Progenitor cell of endocrine pancreas (in vitro differentiated cells): Measurements from ENCODE around the gene DLG5. TPM values are rescaled to one million over a fixed set of nuclear protein-coding genes. Genes with fewer than 3 reads are reported as not detected.

ENCODE experiments used
- DNase-seq: peaks from one replicate; pipeline ENCODE4 v3.0.0; 2021; ENCODE audit warnings: low spot score; ENCODE audit not compliant: unreplicated experiment
- H3K27ac Mint-ChIP-seq: 2 replicates; pipeline ENCODE4 v1.8.0; 2021; ENCODE audit warnings: mild to moderate bottlenecking, moderate library complexity, mixed read lengths
- H3K27me3 Mint-ChIP-seq: 2 replicates; pipeline ENCODE4 v1.8.0; 2021; ENCODE audit warnings: mixed read lengths
- H3K36me3 Mint-ChIP-seq: 2 replicates; pipeline ENCODE4 v1.8.0; 2022; ENCODE audit warnings: mixed read lengths; ENCODE audit not compliant: insufficient read depth
- H3K4me1 Mint-ChIP-seq: 2 replicates; pipeline ENCODE4 v1.8.0; 2021; ENCODE audit warnings: low read depth, mixed read lengths
- H3K4me3 Mint-ChIP-seq: 2 replicates; pipeline ENCODE4 v1.8.0; 2021; ENCODE audit warnings: low read depth, mild to moderate bottlenecking, moderate library complexity, mixed read lengths
- H3K9me3 Mint-ChIP-seq: 2 replicates; pipeline ENCODE4 v1.8.0; 2021; ENCODE audit warnings: low read depth, mixed read lengths
- total RNA-seq: library from RNA; stranded (reverse); gene quantifications from 2 replicates; pipeline ENCODE4 v1.2.1, GENCODE V29; 2021
- TF ChIP-seq, protein P1 (sequence below): fragments of 200-600 bp; sonication (generic); IDR thresholded peaks from one replicate; pipeline ENCODE4 v1.5.0; 2021; ENCODE audit warnings: antibody characterized with exemption, mild to moderate bottlenecking; ENCODE audit not compliant: unreplicated experiment

The DLG5 gene
- total RNA-seq, 1 donor from 2014 or later: 149 TPM

DNA sequence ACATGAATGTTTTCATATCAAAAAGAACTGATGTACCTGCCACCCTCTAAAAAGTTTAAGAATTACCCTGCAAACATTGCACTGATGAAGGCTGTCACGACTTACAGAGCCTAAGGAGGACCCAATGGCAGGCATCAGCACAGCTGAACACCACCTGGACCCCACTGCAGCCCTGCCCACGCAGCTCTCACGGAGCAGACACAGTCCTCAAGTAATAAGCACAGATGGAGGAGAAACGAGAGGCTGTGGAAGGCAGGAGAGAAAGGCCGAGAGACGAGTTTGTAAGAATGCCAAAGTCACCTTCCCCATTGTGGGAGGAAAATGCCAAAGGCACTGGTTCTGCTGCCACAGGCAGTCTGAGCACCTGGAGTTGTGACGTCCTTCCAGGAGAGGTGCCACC lies 135.0 kb downstream of the DLG5 start:
- H3K4me3 Mint-ChIP-seq: no peak overlapping the region
- H3K27me3 Mint-ChIP-seq: no peaks in the 10 kb centered on the region
- H3K36me3 Mint-ChIP-seq: peaks cover 26% of the 10 kb centered on the region
- TF ChIP-seq, protein P1, sequence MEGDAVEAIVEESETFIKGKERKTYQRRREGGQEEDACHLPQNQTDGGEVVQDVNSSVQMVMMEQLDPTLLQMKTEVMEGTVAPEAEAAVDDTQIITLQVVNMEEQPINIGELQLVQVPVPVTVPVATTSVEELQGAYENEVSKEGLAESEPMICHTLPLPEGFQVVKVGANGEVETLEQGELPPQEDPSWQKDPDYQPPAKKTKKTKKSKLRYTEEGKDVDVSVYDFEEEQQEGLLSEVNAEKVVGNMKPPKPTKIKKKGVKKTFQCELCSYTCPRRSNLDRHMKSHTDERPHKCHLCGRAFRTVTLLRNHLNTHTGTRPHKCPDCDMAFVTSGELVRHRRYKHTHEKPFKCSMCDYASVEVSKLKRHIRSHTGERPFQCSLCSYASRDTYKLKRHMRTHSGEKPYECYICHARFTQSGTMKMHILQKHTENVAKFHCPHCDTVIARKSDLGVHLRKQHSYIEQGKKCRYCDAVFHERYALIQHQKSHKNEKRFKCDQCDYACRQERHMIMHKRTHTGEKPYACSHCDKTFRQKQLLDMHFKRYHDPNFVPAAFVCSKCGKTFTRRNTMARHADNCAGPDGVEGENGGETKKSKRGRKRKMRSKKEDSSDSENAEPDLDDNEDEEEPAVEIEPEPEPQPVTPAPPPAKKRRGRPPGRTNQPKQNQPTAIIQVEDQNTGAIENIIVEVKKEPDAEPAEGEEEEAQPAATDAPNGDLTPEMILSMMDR: no peak
- H3K4me1 Mint-ChIP-seq: no peaks in the 10 kb centered on the region
- H3K27ac Mint-ChIP-seq: no peak overlapping the region
- no peak for DNase-seq
- H3K9me3 Mint-ChIP-seq: no peaks in the 10 kb centered on the region

DNA sequence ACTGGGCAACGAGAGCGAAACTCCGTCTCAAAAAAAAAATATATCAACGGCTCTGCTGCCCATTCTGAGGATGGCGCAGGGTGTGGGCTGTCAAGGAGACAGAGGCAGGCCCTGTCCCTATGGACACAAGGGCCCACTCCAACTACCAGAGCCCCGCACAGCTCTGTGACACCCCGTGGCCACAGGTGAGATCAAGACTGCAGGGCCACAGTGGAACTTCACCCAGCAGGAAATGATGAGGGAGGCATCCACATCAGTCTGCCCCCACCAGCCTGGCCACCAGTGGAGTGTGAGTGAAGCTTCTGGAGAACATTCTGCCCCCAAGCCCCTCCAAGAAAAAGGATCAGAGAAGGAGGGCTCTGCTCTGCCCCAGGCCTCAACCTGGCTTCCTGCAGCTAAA lies 136.7 kb downstream of the DLG5 start:
- no peak overlapping the region for H3K27ac Mint-ChIP-seq
- no peak overlapping the region for H3K4me3 Mint-ChIP-seq
- H3K9me3 Mint-ChIP-seq: no peaks in the 10 kb centered on the region
- H3K36me3 Mint-ChIP-seq: peaks cover 29% of the 10 kb centered on the region
- TF ChIP-seq, protein P1: no peak
- no peaks in the 10 kb centered on the region for H3K27me3 Mint-ChIP-seq
- no peaks in the 10 kb centered on the region for H3K4me1 Mint-ChIP-seq
- DNase-seq: no peak

DNA sequence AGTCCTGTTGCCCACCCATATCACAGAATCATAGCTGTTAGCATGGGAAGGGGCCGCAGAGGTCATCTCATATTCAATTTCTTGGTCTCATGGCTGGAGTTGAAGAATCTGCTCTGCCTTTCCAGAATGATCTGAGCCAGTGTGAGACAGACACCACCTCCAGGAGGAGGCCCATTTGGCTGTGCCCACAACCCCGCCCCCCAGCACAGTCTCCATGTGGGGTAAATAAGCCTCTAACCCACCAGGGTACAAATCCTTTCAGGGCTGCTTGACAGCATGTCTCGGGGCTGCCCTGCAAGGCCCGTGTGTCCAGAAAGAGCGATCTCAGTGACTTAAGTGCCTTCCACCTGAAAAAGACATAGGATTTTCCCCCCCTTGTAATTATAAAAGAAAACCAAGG lies 137.5 kb downstream of the DLG5 start:
- Mint-ChIP-seq H3K27me3 (no peaks in the 10 kb centered on the region), H3K9me3 (no peaks in the 10 kb centered on the region), H3K27ac (no peak overlapping the region), H3K4me1 (no peaks in the 10 kb centered on the region), H3K36me3 (peaks cover 30% of the 10 kb centered on the region), H3K4me3 (no peak overlapping the region)
- TF ChIP-seq, protein P1: no peak
- DNase-seq: no peak

DNA sequence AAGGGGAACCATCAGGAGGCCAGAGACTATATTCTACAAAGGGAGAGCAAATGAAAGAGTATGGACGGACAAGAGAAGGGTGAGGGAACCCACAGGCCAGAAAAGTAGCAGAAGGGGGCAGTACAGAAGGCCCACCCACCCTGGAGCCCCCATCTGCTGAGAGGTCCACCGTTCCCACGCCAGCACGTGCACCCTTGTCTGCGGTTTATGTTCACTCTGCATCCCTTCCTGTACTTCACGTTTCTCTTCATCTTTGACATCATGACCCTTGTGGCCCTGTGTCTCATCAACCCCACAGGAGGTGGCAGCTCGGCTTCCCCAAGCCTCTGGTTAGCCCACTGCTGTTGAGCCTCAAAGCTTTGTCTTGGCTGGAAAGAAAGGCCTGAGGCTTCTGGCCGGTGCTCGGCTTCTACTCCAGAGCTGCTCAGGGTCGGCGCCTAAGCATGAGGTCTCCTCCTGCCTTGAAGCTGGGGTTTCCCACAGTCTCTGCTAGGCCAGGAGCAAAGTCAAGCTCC lies 138.0 kb downstream of the DLG5 start:
- Mint-ChIP-seq H3K4me3 (no peak overlapping the region), H3K36me3 (peaks cover 30% of the 10 kb centered on the region), H3K27ac (peak overlapping the region; percentile 41), H3K27me3 (no peaks in the 10 kb centered on the region), H3K9me3 (no peaks in the 10 kb centered on the region), H3K4me1 (no peaks in the 10 kb centered on the region)
- no peak for DNase-seq
- TF ChIP-seq, protein P1: no peak

DNA sequence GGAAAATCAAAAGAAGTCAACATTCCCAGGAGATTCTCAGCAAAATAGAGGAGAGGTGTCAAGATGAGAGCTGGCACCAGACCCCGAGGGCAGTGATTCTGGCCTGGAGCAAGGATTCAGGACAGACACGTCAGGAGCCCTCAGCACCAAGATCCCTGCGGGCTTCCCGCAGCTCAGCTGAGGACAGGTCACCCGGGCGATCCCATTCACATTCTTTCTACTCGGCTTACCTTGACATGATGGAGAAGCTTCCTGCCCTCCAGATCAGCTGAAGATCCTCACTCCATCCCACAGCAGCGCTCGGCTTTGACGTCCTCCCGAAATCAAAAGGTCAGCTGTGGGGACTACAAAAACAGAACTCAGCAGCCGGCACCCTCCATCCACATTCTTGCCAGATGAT lies 139.1 kb downstream of the DLG5 start:
- TF ChIP-seq, protein P1: no peak
- H3K4me3 Mint-ChIP-seq: no peak overlapping the region
- no peaks in the 10 kb centered on the region for H3K9me3 Mint-ChIP-seq
- no peaks in the 10 kb centered on the region for H3K4me1 Mint-ChIP-seq
- no peak overlapping the region for H3K27ac Mint-ChIP-seq
- peaks cover 32% of the 10 kb centered on the region for H3K36me3 Mint-ChIP-seq
- no peak for DNase-seq
- no peaks in the 10 kb centered on the region for H3K27me3 Mint-ChIP-seq
